ENCODE measurements around the gene RAB6A.
"Not testable (repeated sequence)": the region's sequence is repeated elsewhere in the genome, so short reads cannot be mapped to it uniquely, and the experiment has no call there.

The RAB6A gene

GRCh38 chr11:73752903-73753302 is 8.0 kb downstream of the RAB6A start:
- H3K9me3 ChIP-seq (ENCODE audit: insufficient read depth, low read length) = no peaks in the 10 kb centered on the region
- H3K27me3 ChIP-seq (ENCODE audit: insufficient read depth, insufficient read length) = no peaks in the 10 kb centered on the region
- no peak overlapping the region for H3K4me3 ChIP-seq (ENCODE audit: insufficient read length, low read depth)
- H3K4me1 ChIP-seq (ENCODE audit: insufficient read depth, insufficient read length) = no peaks in the 10 kb centered on the region
- H3K9ac ChIP-seq (ENCODE audit: insufficient read length, low read depth) = no peak overlapping the region
- no peak for DNase-seq (ENCODE audit: low read depth, low spot score)
- TF ChIP-seq YY1 (IDR thresholded peaks at IDR 0.05; ENCODE audit: insufficient read depth, insufficient read length) (no peak), ZNF274 (IDR thresholded peaks at IDR 0.05; ENCODE audit: low read depth, low read length) (no peak), SUZ12 (IDR thresholded peaks at IDR 0.05; ENCODE audit: extremely low read depth, insufficient read depth, insufficient read length) (no peak)
- peaks cover 2% of the 10 kb centered on the region for H3K36me3 ChIP-seq (ENCODE audit: insufficient read depth, insufficient read length, low read length)

- Histone ChIP-seq H3K9ac (ENCODE audit: insufficient read length, low read depth) (no peak overlapping the region), H3K4me3 (ENCODE audit: insufficient read length, low read depth) (no peak overlapping the region), H3K36me3 (ENCODE audit: insufficient read depth, insufficient read length, low read length) (peaks cover 2% of the 10 kb centered on the region), H3K4me1 (ENCODE audit: insufficient read depth, insufficient read length) (no peaks in the 10 kb centered on the region), H3K9me3 (ENCODE audit: insufficient read depth, low read length) (no peaks in the 10 kb centered on the region), H3K27me3 (ENCODE audit: insufficient read depth, insufficient read length) (no peaks in the 10 kb centered on the region)
- no peak for TF ChIP-seq ZNF274 (IDR thresholded peaks at IDR 0.05; ENCODE audit: low read depth, low read length)
- TF ChIP-seq SUZ12 (IDR thresholded peaks at IDR 0.05; ENCODE audit: extremely low read depth, insufficient read depth, insufficient read length) = no peak
- TF ChIP-seq YY1 (IDR thresholded peaks at IDR 0.05; ENCODE audit: insufficient read depth, insufficient read length) = no peak
- DNase-seq (ENCODE audit: low read depth, low spot score) = no peak
Measured at GRCh38 chr11:73752216-73752867, 8.5 kb downstream of the RAB6A start.

- H3K36me3 ChIP-seq (ENCODE audit: insufficient read depth, insufficient read length, low read length); H3K9me3 ChIP-seq (ENCODE audit: insufficient read depth, low read length); H3K9ac ChIP-seq (ENCODE audit: insufficient read length, low read depth); H3K27me3 ChIP-seq (ENCODE audit: insufficient read depth, insufficient read length); DNase-seq (ENCODE audit: low read depth, low spot score); H3K4me1 ChIP-seq (ENCODE audit: insufficient read depth, insufficient read length); H3K4me3 ChIP-seq (ENCODE audit: insufficient read length, low read depth): not testable (repeated sequence)
Measured at GRCh38 chr11:73750862-73751261, 10.0 kb downstream of the RAB6A start.

GRCh38 chr11:73750228-73750627 is 10.6 kb downstream of the RAB6A start:
- Histone ChIP-seq H3K9me3 (ENCODE audit: insufficient read depth, low read length) (no peaks in the 10 kb centered on the region), H3K4me1 (ENCODE audit: insufficient read depth, insufficient read length) (no peaks in the 10 kb centered on the region), H3K9ac (ENCODE audit: insufficient read length, low read depth) (no peak overlapping the region), H3K27me3 (ENCODE audit: insufficient read depth, insufficient read length) (no peaks in the 10 kb centered on the region), H3K4me3 (ENCODE audit: insufficient read length, low read depth) (no peak overlapping the region), H3K36me3 (ENCODE audit: insufficient read depth, insufficient read length, low read length) (peaks cover 2% of the 10 kb centered on the region)
- no peak for DNase-seq (ENCODE audit: low read depth, low spot score)
- TF ChIP-seq ZNF274 (IDR thresholded peaks at IDR 0.05; ENCODE audit: low read depth, low read length) (no peak), SUZ12 (IDR thresholded peaks at IDR 0.05; ENCODE audit: extremely low read depth, insufficient read depth, insufficient read length) (no peak), YY1 (IDR thresholded peaks at IDR 0.05; ENCODE audit: insufficient read depth, insufficient read length) (no peak)

- no peaks in the 10 kb centered on the region for H3K36me3 ChIP-seq (ENCODE audit: insufficient read depth, insufficient read length, low read length)
- TF ChIP-seq YY1 (IDR thresholded peaks at IDR 0.05; ENCODE audit: insufficient read depth, insufficient read length) (no peak), ZNF274 (IDR thresholded peaks at IDR 0.05; ENCODE audit: low read depth, low read length) (no peak), SUZ12 (IDR thresholded peaks at IDR 0.05; ENCODE audit: extremely low read depth, insufficient read depth, insufficient read length) (no peak)
- no peaks in the 10 kb centered on the region for H3K27me3 ChIP-seq (ENCODE audit: insufficient read depth, insufficient read length)
- no peaks in the 10 kb centered on the region for H3K4me1 ChIP-seq (ENCODE audit: insufficient read depth, insufficient read length)
- DNase-seq (ENCODE audit: low read depth, low spot score) = no peak
- no peak overlapping the region for H3K9ac ChIP-seq (ENCODE audit: insufficient read length, low read depth)
- H3K9me3 ChIP-seq (ENCODE audit: insufficient read depth, low read length) = no peaks in the 10 kb centered on the region
- no peak overlapping the region for H3K4me3 ChIP-seq (ENCODE audit: insufficient read length, low read depth)
Measured at GRCh38 chr11:73749118-73749517, 11.8 kb downstream of the RAB6A start.

- H3K27me3 ChIP-seq (ENCODE audit: insufficient read depth, insufficient read length) = no peaks in the 10 kb centered on the region
- no peaks in the 10 kb centered on the region for H3K4me1 ChIP-seq (ENCODE audit: insufficient read depth, insufficient read length)
- no peak for DNase-seq (ENCODE audit: low read depth, low spot score)
- TF ChIP-seq YY1 (IDR thresholded peaks at IDR 0.05; ENCODE audit: insufficient read depth, insufficient read length) (no peak), SUZ12 (IDR thresholded peaks at IDR 0.05; ENCODE audit: extremely low read depth, insufficient read depth, insufficient read length) (no peak), ZNF274 (IDR thresholded peaks at IDR 0.05; ENCODE audit: low read depth, low read length) (no peak)
- H3K4me3 ChIP-seq (ENCODE audit: insufficient read length, low read depth) = no peak overlapping the region
- no peaks in the 10 kb centered on the region for H3K36me3 ChIP-seq (ENCODE audit: insufficient read depth, insufficient read length, low read length)
- no peaks in the 10 kb centered on the region for H3K9me3 ChIP-seq (ENCODE audit: insufficient read depth, low read length)
- H3K9ac ChIP-seq (ENCODE audit: insufficient read length, low read depth) = no peak overlapping the region
Measured at GRCh38 chr11:73748300-73748699, 12.6 kb downstream of the RAB6A start.

- Histone ChIP-seq H3K9me3 (ENCODE audit: insufficient read depth, low read length) (no peaks in the 10 kb centered on the region), H3K9ac (ENCODE audit: insufficient read length, low read depth) (no peak overlapping the region), H3K4me3 (ENCODE audit: insufficient read length, low read depth) (no peak overlapping the region), H3K4me1 (ENCODE audit: insufficient read depth, insufficient read length) (no peaks in the 10 kb centered on the region), H3K36me3 (ENCODE audit: insufficient read depth, insufficient read length, low read length) (no peaks in the 10 kb centered on the region), H3K27me3 (ENCODE audit: insufficient read depth, insufficient read length) (no peaks in the 10 kb centered on the region)
- no peak for TF ChIP-seq YY1 (IDR thresholded peaks at IDR 0.05; ENCODE audit: insufficient read depth, insufficient read length)
- no peak for TF ChIP-seq SUZ12 (IDR thresholded peaks at IDR 0.05; ENCODE audit: extremely low read depth, insufficient read depth, insufficient read length)
- no peak for TF ChIP-seq ZNF274 (IDR thresholded peaks at IDR 0.05; ENCODE audit: low read depth, low read length)
- DNase-seq (ENCODE audit: low read depth, low spot score) = no peak
Measured at GRCh38 chr11:73747762-73748161, 13.1 kb downstream of the RAB6A start.
